ENCODE data around the gene STRN4. TPM values are rescaled to one million over a fixed set of nuclear protein-coding genes. Genes with fewer than 3 reads are reported as not detected.
A peak's percentile ranks its signal among the peaks of the same experiment; 100 is the strongest.

The STRN4 gene
- total and polyA plus RNA-seq, 2 donors (not counting 1 experiment from before 2014, with no cell fraction given), result 111 to 112 TPM

- ATAC-seq (ENCODE audit: low read depth) (peak; percentile 82), DNase-seq (peak; percentile 78)
- TF ChIP-seq CTCF (IDR thresholded peaks at IDR 0.05), result peak; percentile 65
- TF ChIP-seq EZH2 (IDR thresholded peaks at IDR 0.05; ENCODE audit: borderline replicate concordance, insufficient read depth, low read depth, low read length, poor library complexity, severe bottlenecking), result no peak
- Mint-ChIP-seq H3K27ac (peak overlapping the region; percentile 32), H3K4me1 (peaks cover 18% of the 10 kb centered on the region), H3K27me3 (no peaks in the 10 kb centered on the region), H3K9me3 (ENCODE audit: insufficient read depth) (no peaks in the 10 kb centered on the region), H3K4me3 (no peak overlapping the region)
- peaks cover 0 to 4% of the 10 kb centered on the region in 2 experiments for H3K36me3 ChIP-seq (replicated peaks in 1 of 2; ENCODE audit: control extremely low read depth in 1 of 2, control insufficient read depth in 1 of 2, extremely low read depth in 1 of 2, insufficient read depth in 2 of 2, low read length in 1 of 2)
- H3K4me1 ChIP-seq (ENCODE audit: control insufficient read depth in 2 of 2, insufficient read depth in 2 of 2, low read length in 2 of 2), result peaks cover 0 to 7% of the 10 kb centered on the region in 2 donors
- no peaks in the 10 kb centered on the region for H3K27me3 ChIP-seq (replicated peaks in 1 of 4; ENCODE audit: control extremely low read depth in 1 of 4, control insufficient read depth in 3 of 4, insufficient read depth in 4 of 4, low read length in 3 of 4)
- no peaks in the 10 kb centered on the region for H3K9me3 ChIP-seq (ENCODE audit: control extremely low read depth in 1 of 3, control insufficient read depth in 2 of 3, insufficient read depth in 1 of 3, low read length in 2 of 3)
- H3K4me3 ChIP-seq (ENCODE audit: control extremely low read depth in 1 of 5, extremely low read depth in 1 of 5, insufficient read depth in 1 of 5, low read depth in 2 of 5, low read length in 4 of 5), result no peak overlapping the region
- 22% methylated on average over 4 of the region's 4 CpGs for WGBS (ENCODE audit: insufficient coverage)
- H3K27ac ChIP-seq (ENCODE audit: low read length in 2 of 2), result no peak overlapping the region
- ChIA-PET POLR2A (interaction anchor here (0.5 to 0.9 kb wide), 6 partner anchors 39 to 259 kb away, joined by 3 to 5 read pairs (median 4); no protein-coding TSS in a partner anchor), CTCF (interaction anchor here (0.6 to 8.2 kb wide), 44 partner anchors 9 to 724 kb away, joined by 3 to 245 read pairs (median 4); partner anchors contain the start of gene DACT3)
- H4K20me1 ChIP-seq (ENCODE audit: control insufficient read depth, insufficient read depth, low read length, poor library complexity, severe bottlenecking), result peaks cover 16% of the 10 kb centered on the region
- H3K9ac ChIP-seq (ENCODE audit: low read length), result no peak overlapping the region
- H2AFZ ChIP-seq (ENCODE audit: insufficient read depth, low read depth, low read length, poor library complexity, severe bottlenecking), result no peak overlapping the region
- no peak overlapping the region for H3K4me2 ChIP-seq (replicated peaks; ENCODE audit: low read depth, low read length, poor library complexity, severe bottlenecking)
- peaks cover 8% of the 10 kb centered on the region for H3K79me2 ChIP-seq (ENCODE audit: control insufficient read depth, insufficient read depth, low read length)
- intact Hi-C loops (cut with micrococcal nuclease), result loop anchor here (1.0 kb wide), 2 partner anchors 49 to 224 kb away; no protein-coding TSS in a partner anchor
Measured at GRCh38 chr19:46753420-46754155, 7.3 kb upstream of the STRN4 start.
